Measurements from ENCODE around the gene CRIP1.

GRCh38 chr14:105460116-105460515, 26.6 kb upstream of the CRIP1 start:
- no peak for TF ChIP-seq EZH2phosphoT487 (conservative IDR thresholded peaks at IDR 0.05; ENCODE audit: low read length)
- TF ChIP-seq CTCF (IDR thresholded peaks at IDR 0.05; ENCODE audit: insufficient read depth, low read length, poor library complexity, severe bottlenecking) = no peak

Measured in SU-DHL-6 (cell line).